ENCODE results near the gene RHOU.

DNA sequence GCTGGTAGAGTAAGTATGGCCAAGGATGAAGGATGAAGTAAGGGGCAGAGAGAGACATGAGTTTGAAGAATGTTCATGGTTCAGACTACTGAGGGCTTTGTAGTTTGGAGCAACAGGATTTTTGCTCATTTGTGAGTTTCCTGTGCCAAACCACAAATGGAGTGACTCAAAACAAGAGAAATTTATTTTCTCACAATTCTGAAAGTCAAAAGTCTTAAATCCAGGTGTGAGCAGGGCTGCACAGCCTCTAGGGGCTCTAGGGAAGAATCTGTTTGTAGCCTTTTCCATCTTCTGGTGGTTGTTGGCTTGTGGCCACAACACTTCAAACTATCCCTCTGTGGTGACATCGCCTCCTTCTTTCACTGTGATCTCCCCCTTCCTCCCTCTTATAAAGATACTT is 58.9 kb downstream of the RHOU start:
- TF ChIP-seq, protein P1, sequence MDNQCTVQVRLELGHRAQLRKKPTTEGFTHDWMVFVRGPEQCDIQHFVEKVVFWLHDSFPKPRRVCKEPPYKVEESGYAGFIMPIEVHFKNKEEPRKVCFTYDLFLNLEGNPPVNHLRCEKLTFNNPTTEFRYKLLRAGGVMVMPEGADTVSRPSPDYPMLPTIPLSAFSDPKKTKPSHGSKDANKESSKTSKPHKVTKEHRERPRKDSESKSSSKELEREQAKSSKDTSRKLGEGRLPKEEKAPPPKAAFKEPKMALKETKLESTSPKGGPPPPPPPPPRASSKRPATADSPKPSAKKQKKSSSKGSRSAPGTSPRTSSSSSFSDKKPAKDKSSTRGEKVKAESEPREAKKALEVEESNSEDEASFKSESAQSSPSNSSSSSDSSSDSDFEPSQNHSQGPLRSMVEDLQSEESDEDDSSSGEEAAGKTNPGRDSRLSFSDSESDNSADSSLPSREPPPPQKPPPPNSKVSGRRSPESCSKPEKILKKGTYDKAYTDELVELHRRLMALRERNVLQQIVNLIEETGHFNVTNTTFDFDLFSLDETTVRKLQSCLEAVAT (IDR thresholded peaks at IDR 0.05) = no peak
- TF ChIP-seq EZH2 (IDR thresholded peaks at IDR 0.05; ENCODE audit: borderline replicate concordance, control insufficient read depth, low read depth, low read length) = no peak
- TF ChIP-seq CBFB (IDR thresholded peaks at IDR 0.05; ENCODE audit: low read depth) = no peak

Data from GM12878 (cell line).